Measurements from ENCODE around the gene MARCKSL1. TPM values are rescaled to one million over a fixed set of nuclear protein-coding genes. Genes with fewer than 3 reads are reported as not detected.

Gene MARCKSL1
- total RNA-seq, 1 donor from 2014 or later: 132 TPM

GRCh38 chr1:32338637-32339145, 2.7 kb upstream of the MARCKSL1 start:
- Mint-ChIP-seq H3K27ac (peak overlapping the region; percentile 68), H3K27me3 (no peaks in the 10 kb centered on the region), H3K36me3 (ENCODE audit: low read depth) (peaks cover 10% of the 10 kb centered on the region), H3K4me3 (peak overlapping the region; percentile 42), H3K9me3 (no peaks in the 10 kb centered on the region), H3K4me1 (peaks cover 60% of the 10 kb centered on the region)
- ChIA-PET POLR2A (interaction anchor here (3.6 to 5.8 kb wide), 4 partner anchors 14 to 122 kb away, joined by 26 to 151 read pairs (median 108); no protein-coding TSS in a partner anchor), CTCF (no interaction called here)
- intact Hi-C loops (cut with micrococcal nuclease): loop anchor here (10.0 kb wide), 1 partner anchor 404 kb away; the partner anchor contains the start of gene PTP4A2
- TF ChIP-seq CTCF (IDR thresholded peaks at IDR 0.05): no peak
- ATAC-seq (ENCODE audit: low read depth) (no peak), DNase-seq (no peak)

- DNase-seq (peak; percentile 40), ATAC-seq (ENCODE audit: low read depth) (peak; percentile 13)
- POLR2A ChIA-PET: interaction anchor here (0.6 to 5.8 kb wide), 17 partner anchors 7 to 363 kb away, joined by 3 to 151 read pairs (median 26); partner anchors contain the start of genes BSDC1, CCDC28B, FAM167B and FAM229A
- Mint-ChIP-seq H3K27ac (peak overlapping the region; percentile 72), H3K36me3 (ENCODE audit: low read depth) (peaks cover 14% of the 10 kb centered on the region), H3K27me3 (no peaks in the 10 kb centered on the region), H3K9me3 (no peaks in the 10 kb centered on the region), H3K4me3 (peak overlapping the region; percentile 72), H3K4me1 (peaks cover 63% of the 10 kb centered on the region)
- intact Hi-C loops (cut with micrococcal nuclease): loop anchor here (1.0 to 10.0 kb wide), 4 partner anchors 97 to 403 kb away; partner anchors contain the start of genes CCDC28B, PTP4A2 and TXLNA
- TF ChIP-seq CTCF (IDR thresholded peaks at IDR 0.05): no peak
- CTCF ChIA-PET: interaction anchor here (0.8 to 3.4 kb wide), 6 partner anchors 9 to 122 kb away, joined by 3 to 15 read pairs (median 6); no protein-coding TSS in a partner anchor
Measured at GRCh38 chr1:32337855-32338636, 2.0 kb upstream of the MARCKSL1 start.

GRCh38 chr1:32336963-32337675, 1.1 kb upstream of the MARCKSL1 start:
- H3K27ac Mint-ChIP-seq: peak overlapping the region; percentile 72
- peaks cover 22% of the 10 kb centered on the region for H3K36me3 Mint-ChIP-seq (ENCODE audit: low read depth)
- H3K4me1 Mint-ChIP-seq: peaks cover 61% of the 10 kb centered on the region
- no peaks in the 10 kb centered on the region for H3K27me3 Mint-ChIP-seq
- H3K9me3 Mint-ChIP-seq: no peaks in the 10 kb centered on the region
- no peak for TF ChIP-seq CTCF (IDR thresholded peaks at IDR 0.05)
- peak overlapping the region; percentile 72 for H3K4me3 Mint-ChIP-seq
- peak; percentile 56 for DNase-seq
- POLR2A ChIA-PET: interaction anchor here (0.5 to 5.8 kb wide), 27 partner anchors 8 to 479 kb away, joined by 3 to 151 read pairs (median 6); partner anchors contain the start of genes BSDC1, CCDC28B, EIF3I and FAM167B
- peak; percentile 45 for ATAC-seq (ENCODE audit: low read depth)
- CTCF ChIA-PET: interaction anchor here (0.8 to 3.4 kb wide), 10 partner anchors 10 to 121 kb away, joined by 3 to 15 read pairs (median 7); partner anchors contain the start of gene BSDC1
- intact Hi-C loops (cut with micrococcal nuclease): loop anchor here (1.0 to 10.0 kb wide), 9 partner anchors 14 to 402 kb away; partner anchors contain the start of genes BSDC1, CCDC28B, EIF3I and PTP4A2

- peaks cover 61% of the 10 kb centered on the region for H3K4me1 Mint-ChIP-seq
- intact Hi-C loops (cut with micrococcal nuclease): loop anchor here (1.0 to 10.0 kb wide), 8 partner anchors 15 to 402 kb away; partner anchors contain the start of genes BSDC1, CCDC28B, EIF3I and PTP4A2
- H3K9me3 Mint-ChIP-seq: no peaks in the 10 kb centered on the region
- H3K27me3 Mint-ChIP-seq: no peaks in the 10 kb centered on the region
- CTCF ChIA-PET: interaction anchor here (0.6 to 3.4 kb wide), 13 partner anchors 14 to 375 kb away, joined by 3 to 15 read pairs (median 5); partner anchors contain the start of gene BSDC1
- peaks cover 27% of the 10 kb centered on the region for H3K36me3 Mint-ChIP-seq (ENCODE audit: low read depth)
- no peak for TF ChIP-seq CTCF (IDR thresholded peaks at IDR 0.05)
- H3K4me3 Mint-ChIP-seq: peak overlapping the region; percentile 72
- DNase-seq: peak; percentile 48
- no peak for ATAC-seq (ENCODE audit: low read depth)
- POLR2A ChIA-PET: interaction anchor here (0.6 to 5.8 kb wide), 40 partner anchors 8 to 482 kb away, joined by 3 to 151 read pairs (median 6); partner anchors contain the start of genes BSDC1, CCDC28B, EIF3I and FAM167B
- peak overlapping the region; percentile 72 for H3K27ac Mint-ChIP-seq
Measured at GRCh38 chr1:32336591-32336932, 529 bp upstream of the MARCKSL1 start.

All from activated B cell treated with CpG ODN at 0.5 μM for 24 hours (primary cell).